Fibroblast of lung (primary cell): ENCODE results near the gene DNMT3A.

ENCODE experiments used
- EZH2 ChIP-seq: IDR thresholded peaks from 2 replicates; pipeline ENCODE4 v1.5.1; 2012; ENCODE audit warnings: low read length, control low read depth, mild to moderate bottlenecking; ENCODE audit errors: missing control alignments
- TF ChIP-seq, protein P1 (sequence below), 2 donors: IDR thresholded peaks in 1 of 2; conservative IDR thresholded peaks in 1 of 2; 1 replicate in 1 of 2; 2 replicates in 1 of 2; pipeline ENCODE4 v1.5.1; 2011 to 2012; ENCODE audit warnings: low read length in 2 of 2, control low read depth in 1 of 2, inconsistent platforms in 1 of 2, low read depth in 1 of 2, mild to moderate bottlenecking in 1 of 2

GRCh38 chr2:25381502-25381901 is 39.8 kb upstream of the DNMT3A start:
- TF ChIP-seq, protein P1, sequence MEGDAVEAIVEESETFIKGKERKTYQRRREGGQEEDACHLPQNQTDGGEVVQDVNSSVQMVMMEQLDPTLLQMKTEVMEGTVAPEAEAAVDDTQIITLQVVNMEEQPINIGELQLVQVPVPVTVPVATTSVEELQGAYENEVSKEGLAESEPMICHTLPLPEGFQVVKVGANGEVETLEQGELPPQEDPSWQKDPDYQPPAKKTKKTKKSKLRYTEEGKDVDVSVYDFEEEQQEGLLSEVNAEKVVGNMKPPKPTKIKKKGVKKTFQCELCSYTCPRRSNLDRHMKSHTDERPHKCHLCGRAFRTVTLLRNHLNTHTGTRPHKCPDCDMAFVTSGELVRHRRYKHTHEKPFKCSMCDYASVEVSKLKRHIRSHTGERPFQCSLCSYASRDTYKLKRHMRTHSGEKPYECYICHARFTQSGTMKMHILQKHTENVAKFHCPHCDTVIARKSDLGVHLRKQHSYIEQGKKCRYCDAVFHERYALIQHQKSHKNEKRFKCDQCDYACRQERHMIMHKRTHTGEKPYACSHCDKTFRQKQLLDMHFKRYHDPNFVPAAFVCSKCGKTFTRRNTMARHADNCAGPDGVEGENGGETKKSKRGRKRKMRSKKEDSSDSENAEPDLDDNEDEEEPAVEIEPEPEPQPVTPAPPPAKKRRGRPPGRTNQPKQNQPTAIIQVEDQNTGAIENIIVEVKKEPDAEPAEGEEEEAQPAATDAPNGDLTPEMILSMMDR (conservative IDR thresholded peaks at IDR 0.05 in 1 of 2, IDR thresholded peaks at IDR 0.05 in 1 of 2; ENCODE audit: low read depth in 1 of 2, low read length in 2 of 2): no peak
- TF ChIP-seq EZH2: no peak
